ENCODE results near the gene PCDH12.
A peak's percentile ranks its signal among the peaks of the same experiment; 100 is the strongest.

The PCDH12 gene

DNA sequence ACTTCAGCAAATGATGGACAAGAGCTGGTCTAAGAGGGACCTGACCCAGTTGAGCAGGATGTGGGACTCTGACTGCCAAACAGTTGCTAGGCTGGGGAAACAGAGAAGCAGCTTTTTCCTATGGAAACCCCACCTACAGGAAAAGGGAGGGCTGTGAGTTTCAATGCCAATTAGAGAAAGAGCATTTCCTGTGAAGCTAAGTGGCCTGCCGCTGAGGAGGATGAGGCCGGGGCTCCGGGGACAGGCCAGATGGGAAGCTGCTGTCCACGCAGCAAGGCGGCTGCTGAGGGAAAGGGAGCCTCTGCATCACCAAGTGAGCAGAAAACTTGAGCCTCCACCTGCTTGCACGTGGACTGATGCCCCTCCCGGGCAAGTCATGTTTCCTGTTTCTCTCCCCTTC is at the start of gene PCDH12:
PCDH12 (minus strand) TSS at position 90 of the 400 bp plus-strand sequence. CDS start 351 bp downstream, outside the sequence.
- DNase-seq, result no peak

DNA sequence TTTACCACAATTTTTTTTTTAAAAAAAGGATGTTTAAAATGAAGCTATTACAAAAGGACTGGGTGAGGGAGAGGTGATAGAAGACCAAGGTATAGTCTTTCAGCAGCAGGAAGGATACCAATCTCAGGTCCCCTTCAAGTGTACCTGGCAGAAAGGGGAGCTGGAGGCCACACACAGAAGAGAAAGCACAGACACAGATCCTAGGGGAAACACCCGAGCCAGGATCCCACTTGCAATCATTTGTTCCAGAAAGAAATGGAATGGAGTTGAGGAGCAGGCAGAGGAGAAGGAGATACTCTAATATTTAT is 49.2 kb upstream of the PCDH12 start:
- no peak for DNase-seq

DNA sequence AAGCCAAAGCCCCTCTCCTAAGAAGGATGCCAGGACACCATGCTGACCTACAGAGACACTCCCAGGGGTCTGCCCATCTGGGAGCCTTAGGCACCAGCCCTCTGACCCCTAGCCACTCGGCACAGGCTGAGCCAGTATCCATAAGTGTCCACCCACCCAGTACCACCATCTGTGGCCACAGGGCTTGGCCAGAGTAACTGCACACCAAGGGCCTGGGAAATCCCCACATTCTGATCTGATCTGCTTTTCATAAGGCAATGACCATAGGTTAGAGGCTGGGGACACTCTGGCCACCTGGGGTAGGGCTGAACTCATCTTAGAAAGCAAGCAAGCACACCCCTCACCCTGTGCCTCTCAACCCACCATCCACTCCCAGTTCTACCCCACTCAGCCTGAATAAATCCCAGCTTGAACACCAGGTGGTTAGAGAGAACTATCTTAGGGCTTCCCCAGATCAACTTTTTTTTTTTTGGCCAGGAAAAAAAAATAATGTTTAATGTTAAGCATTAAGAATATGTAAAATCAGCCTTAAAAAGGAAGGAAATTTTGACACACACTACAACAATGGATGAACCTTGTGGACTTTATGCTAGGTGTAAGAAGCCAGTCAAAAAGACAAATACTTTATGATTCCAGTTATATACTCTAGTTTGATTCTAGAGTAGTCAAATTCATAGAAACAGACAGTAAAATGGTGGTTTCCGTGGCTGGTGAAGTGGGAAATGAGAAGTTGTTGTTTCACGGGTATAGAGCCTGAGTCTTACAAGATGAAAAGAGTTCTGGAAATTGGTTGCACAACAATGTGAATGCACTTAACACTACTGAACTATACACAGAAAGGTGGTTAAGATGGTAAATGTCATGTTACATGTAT is 48.6 kb upstream of the PCDH12 start:
- DNase-seq, result no peak

DNA sequence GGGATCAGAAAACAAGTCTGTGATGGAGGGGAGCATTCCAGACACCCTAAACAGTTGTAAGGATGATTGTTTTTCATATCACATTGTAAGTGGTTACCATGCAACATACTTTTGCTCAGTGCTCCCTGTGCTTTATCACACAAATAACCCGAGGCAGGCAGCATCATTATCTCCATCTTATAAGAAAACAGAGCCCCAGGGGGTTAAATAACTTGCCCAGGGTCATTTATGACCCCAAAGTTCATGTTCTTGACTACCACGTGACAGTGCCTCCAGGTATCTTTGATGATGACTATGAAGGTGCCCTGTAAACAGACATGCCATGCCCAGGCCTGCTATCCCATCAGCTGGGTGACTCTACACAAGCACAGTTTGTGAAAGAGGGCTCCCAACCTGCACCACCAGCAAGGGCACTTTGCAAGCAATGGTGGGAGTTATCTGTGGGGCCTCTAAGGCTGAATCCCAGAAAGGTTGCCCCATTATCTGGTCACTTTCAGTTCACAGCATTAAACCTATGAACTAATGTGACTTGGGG is 45.3 kb upstream of the PCDH12 start:
- no peak for DNase-seq

DNA sequence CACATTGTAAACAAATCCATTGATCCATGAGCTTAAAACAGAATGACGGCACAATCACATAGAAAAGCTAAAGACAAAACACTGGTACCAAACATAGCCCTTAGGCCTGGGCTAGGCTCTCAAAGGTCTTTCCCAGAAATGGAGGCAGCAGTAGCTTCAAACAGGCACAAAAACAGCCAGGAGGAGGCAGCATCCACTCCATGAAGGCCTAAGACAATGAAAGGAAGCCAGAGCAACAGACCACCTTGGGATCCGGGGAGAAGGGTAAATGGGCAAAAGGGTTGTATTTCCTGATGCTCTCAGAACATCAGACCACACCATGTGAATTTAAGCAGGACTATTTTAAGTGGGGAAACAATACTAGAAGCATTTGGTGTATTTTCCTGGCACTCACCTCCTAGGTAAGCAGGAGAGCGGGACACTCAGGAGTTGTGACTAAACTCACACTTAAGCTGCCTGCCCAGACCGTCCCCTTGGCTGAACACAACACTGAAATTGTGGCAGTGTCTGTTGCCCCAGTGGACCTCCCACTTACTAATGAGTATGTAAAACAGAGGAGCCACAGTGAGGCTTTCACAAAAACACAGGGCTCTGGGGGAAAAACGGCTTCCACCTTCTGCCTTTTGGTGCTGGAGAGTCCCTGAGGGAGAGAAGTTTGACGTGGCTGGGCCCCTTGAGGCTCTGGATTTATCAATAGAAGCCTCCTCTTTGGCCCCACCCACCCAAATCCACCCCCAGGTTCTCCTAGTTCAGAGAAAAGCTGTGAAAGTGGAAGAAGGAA is 42.9 kb upstream of the PCDH12 start:
- no peak for DNase-seq

GRCh38 chr5:142000173-142000572 is 42.2 kb upstream of the PCDH12 start:
- no peak for DNase-seq

GRCh38 chr5:141997358-141997960 is 39.5 kb upstream of the PCDH12 start:
- DNase-seq, result no peak

GRCh38 chr5:141995656-141996055 is 37.7 kb upstream of the PCDH12 start:
- DNase-seq, result no peak

DNA sequence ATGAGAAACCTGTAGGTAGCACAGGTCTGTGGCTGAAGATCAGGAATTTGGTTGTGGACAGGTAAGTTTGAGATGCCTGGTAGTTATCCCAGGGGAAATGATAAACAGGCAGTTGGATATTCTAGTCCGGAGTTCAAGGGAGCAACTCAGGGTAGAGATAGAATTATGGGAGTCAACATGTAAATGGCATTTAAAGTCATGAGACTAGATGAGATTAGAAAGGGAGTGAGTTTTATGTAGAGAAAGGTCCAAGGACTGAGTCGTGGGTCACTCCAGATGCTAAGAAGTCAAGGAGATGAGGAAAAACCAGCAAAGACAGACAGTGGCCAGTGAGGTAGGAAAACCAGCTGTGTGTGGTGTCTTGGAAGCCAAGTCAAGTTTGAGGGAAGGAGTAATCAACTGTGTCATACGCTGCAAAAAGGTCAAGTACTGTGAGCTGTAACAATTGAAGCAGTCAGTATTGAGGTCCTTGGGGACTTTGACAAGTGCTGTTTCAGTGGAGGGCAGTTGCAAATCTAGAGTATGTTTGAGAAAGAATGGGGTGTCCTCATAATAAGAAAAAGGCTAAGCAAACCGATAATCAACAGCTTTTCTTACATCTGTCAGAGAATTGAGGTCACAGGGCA is 36.6 kb upstream of the PCDH12 start:
- DNase-seq, result no peak

- peak; percentile 7 for DNase-seq
Observed at GRCh38 chr5:141992349-141992963, 34.5 kb upstream of the PCDH12 start.

DNA sequence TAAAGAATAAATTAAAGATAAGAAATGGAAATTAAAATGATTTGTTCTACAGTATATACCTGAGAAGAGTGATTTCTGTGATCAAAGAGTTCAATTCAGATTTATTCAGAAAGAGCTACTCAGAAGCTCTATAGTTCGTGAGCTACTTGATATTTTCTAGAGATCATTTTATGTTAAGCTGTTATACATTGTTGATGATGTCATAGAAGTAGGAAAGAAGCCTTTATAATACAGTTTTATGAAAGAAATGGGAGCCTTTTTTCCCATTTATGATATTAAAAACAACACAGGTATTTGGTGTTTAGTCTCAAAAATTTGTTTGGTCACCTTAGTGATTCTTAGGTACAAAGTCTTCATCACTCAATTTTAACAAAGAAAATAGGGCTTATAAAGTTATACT is 31.7 kb upstream of the PCDH12 start:
- no peak for DNase-seq

DNA sequence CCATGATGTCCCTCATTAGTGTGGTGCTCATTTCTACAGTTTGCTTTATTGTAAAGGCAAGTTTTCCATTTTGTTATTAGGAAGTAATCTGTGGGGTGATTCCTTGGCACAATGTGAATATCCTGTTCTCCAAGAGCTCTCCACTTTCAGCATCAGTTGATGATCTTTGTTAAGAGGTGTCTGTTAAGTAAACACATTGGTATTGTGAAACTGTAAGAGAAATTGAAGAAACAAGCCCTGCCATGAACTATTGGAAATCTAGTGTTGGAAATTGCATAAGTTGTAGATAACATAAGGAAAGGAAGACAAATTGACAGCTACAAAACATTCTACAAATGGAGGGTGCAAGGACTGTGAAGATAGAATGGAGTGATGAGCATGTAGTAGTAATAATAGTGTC is 28.1 kb upstream of the PCDH12 start:
- no peak for DNase-seq

DNA sequence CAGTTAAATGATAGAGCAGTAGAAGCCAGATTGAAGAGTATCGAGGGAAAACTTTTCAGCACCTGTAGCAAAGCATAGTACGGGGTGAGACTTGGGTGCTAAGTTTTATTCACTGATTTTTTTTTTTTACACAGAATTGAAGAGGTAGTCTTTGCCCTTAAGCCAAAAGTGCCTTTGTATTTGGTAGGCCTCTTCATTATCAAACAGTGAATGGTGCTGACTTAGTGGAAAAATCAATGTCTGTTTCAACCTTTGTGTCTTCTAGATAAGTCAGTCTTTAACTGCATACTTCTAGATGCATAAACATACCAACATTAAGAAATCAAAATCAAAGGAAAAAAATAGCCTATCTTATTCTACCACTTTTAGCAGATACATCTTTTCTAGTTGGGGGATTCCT is 24.6 kb upstream of the PCDH12 start:
- no peak for DNase-seq

GRCh38 chr5:141978389-141978788 is 20.4 kb upstream of the PCDH12 start:
- DNase-seq, result no peak

DNA sequence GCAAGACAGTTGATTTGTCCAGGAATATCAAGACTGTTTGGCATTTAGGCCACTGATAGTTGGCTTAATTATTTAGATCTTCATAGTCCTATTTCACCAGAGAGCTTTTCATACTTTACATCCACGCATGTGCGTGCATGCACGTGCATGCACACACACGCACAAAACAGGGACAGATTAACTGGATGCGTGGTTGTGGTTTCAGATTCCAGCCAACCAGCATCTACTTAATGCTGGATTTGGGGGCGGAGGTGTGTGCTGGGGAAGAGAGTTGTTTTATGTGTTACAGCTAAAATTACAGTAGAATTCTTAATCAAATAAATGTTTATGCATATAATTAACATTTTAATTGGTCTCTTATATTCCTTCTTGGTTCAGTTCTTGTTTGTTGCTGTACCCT is 18.2 kb upstream of the PCDH12 start:
- no peak for DNase-seq

- no peak for DNase-seq
Observed at GRCh38 chr5:141973871-141974595, 16.0 kb upstream of the PCDH12 start.

- no peak for DNase-seq
Observed at GRCh38 chr5:141969783-141970771, 12.1 kb upstream of the PCDH12 start.

DNA sequence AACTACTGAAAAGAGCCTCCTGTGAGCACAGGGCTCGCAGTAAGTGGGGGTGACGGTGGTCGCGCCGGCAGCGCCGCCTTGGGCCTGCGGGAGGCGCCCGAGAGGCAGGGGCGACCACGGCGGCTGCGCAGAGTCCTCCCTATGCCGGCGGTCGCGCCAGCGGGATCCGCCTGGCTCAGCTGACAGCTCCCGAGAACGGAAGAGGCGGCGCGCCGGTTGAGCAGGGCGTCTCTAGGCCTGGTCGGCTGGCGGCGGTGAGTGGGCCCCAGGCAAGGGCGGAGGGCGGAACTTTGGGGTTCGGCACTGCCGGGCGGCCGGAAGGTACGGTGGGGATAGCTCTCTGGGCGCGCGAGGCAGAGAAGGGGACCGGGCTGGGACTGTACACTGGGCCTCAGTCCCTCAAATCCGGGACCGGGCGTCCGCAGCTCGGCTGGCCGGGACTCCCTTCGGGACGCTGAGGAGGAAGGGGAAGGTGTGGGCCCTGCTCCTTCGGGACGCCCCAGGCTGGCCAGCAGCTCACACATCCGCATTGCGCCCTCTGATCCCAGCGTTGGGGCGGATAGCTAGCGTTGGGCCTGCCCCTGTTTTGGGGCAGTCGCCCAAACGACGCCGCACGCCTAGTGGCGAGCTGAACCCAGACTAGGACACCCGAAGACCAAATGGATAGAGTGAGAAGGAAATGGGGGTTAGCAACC is 11.1 kb upstream of the PCDH12 start, which contains the start of gene RNF14:
RNF14 (plus strand) TSS at position 192 of the 695 bp plus-strand sequence. CDS start 4,484 bp downstream, outside the sequence.
- DNase-seq, result peak; percentile 64

- DNase-seq, result no peak
Observed at GRCh38 chr5:141966963-141967333, 8.9 kb upstream of the PCDH12 start.

All from NCI-H446 treated with DMSO at 0.1 percent for 48 hours (cell line).